Melanocyte of skin (primary cell): ENCODE data around the gene ADAM12. TPM values are rescaled to one million over a fixed set of nuclear protein-coding genes. Genes with fewer than 3 reads are reported as not detected.

Experiments used
- small RNA-seq, 2 donors: library from RNA; depleted of rRNA; stranded (forward); fragments of <200 nt; gene quantifications; one replicate each; pipeline ENCODE3, GENCODE V24; 2012
- total RNA-seq, 2 donors: library from RNA; depleted of rRNA; stranded (reverse); fragments of >200 nt; gene quantifications; 2 replicates each; pipeline ENCODE4 v1.2.3, GENCODE V29; 2012

Gene ADAM12
- 10 to 100 TPM in 1 of 2 donors, 1 to 10 TPM in 1; 8.7 to 18.9 TPM for total RNA-seq

GRCh38 chr10:126387931-126388911 is at the start of gene ADAM12:
Gene ADAM12, minus strand, starts transcription at chr10:126388477. Its CDS starts 332 bp downstream, at chr10:126388145.

Small RNA genes within 50 kb of the gene (small RNA-seq; reads per million reads assigned to genes)
- 0 reads per million in 2 donors for gene RNA5SP328
